Right ventricle myocardium superior (tissue), 1 donor: ENCODE results near the gene ZNF101. TPM values are rescaled to one million over a fixed set of nuclear protein-coding genes. Genes with fewer than 3 reads are reported as not detected.
"Not testable (repeated sequence)": the region's sequence is repeated elsewhere in the genome, so short reads cannot be mapped to it uniquely, and the experiment has no call there.

ENCODE experiments used
- ATAC-seq: fragments of 200-7000 bp; cut with Tn5 transposase; one replicate; pipeline ENCODE4 v1.9.1; 2020; ENCODE audit warnings: mild to moderate bottlenecking; ENCODE audit not compliant: poor library complexity
- DNase-seq: peaks from one replicate; pipeline ENCODE4 v3.0.0-alpha.2; 2020
- intact Hi-C: fragments of 100-400 bp; cut with DNase I; formaldehyde crosslinking; loops from one replicate; pipeline ENCODE4 v1.11.2; 2022
- total RNA-seq: library from RNA; stranded (reverse); fragmentation: NEBNext Ultra II Directional; extraction: Animal tissue kit (Norgen Biotek cat#: 25700); gene quantifications from one replicate; pipeline ENCODE4 v1.2.1, GENCODE V29; 2021
- donor health status: DM: no; HTN: yes; CAD: no; lungs with severe emphysema.

ZNF101 gene
- total RNA-seq, 1 donor from 2014 or later: 2.9 TPM

- intact Hi-C loops: no loop called here
- ATAC-seq (no peak), DNase-seq (peak; percentile 30)
Observed at GRCh38 chr19:19656451-19657396, 11.9 kb upstream of the ZNF101 start.

DNA sequence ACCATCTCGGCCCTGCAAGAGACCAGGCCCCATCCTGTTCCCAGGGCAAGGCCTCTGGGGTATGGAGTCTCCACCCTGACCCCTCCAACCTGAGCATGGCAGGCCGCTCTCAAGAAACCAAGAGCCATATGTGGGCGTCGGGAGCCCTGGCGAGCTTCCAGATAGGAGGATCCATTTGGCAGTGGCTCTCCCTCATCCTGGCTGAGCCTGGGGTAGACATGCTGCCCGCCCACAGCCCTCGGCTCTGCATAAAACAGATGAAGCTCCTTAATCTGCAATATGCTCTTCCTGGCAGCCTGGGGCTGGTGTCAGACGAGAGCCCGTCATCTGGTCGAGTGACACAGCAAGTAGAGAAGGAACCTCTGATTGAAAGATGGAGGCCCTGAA lies 11.2 kb upstream of the ZNF101 start:
- DNase-seq: peak; percentile 37
- ATAC-seq: no peak
- intact Hi-C loops: no loop called here

GRCh38 chr19:19659646-19660245 lies 8.9 kb upstream of the ZNF101 start:
- intact Hi-C loops: no loop called here
- ATAC-seq: no peak

DNA sequence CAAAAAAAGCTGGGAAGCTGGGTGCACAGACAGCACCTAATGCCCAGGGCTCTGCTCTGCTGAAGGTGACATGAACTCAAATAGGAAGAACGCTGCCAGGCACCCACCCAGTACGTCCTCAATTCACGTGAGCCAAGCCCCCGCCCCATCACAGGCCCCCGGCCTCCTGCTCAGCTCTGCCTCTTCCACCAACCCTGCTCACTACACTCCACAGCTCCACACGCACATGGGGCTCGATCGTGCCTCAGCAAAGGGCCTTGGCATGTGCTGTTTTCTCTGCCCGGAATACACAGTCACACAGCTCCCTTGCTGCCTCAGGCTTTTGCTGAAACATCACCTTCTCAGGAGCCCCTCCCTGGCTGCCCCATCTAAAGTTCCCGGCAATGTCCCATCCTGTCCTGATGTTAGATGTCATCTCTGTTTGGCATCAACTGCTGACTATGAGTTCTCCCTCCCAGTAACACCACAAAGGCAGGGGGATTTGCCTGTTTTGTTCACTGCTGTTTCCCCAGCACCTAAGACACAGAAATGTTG lies 7.4 kb upstream of the ZNF101 start:
- no peak for ATAC-seq
- intact Hi-C loops: no loop called here
- peak; percentile 37 for DNase-seq

More at GRCh38 chr19:19659646-19660245, 8.9 kb upstream of the ZNF101 start:
- peak; percentile 14 for DNase-seq

DNA sequence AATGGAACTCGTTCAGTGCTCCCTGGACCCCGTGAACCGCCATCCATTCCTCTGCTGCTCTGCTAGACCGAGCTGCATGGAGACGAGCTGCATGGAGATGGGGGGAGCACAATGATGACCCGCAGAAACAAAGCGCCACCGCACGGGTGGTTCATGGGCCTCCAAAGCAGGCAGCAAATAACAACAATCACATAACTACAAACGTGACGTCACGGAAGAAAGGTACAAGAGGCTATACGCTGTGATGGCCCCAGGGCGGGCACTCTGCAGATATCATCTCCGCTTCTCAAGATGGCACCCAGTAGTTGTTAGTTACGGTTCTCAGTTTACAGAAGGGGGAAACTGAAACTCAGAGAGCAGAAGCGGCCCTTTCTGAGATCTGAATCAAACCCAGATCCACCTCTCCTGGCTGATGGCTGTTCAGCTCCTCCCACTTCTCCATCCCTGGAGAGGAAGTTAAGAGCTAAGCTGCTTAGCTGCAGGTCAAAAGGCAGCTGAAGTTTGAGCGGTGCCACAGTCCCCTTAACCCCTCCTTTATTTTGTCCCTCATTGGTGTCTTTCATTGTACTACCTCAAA lies 6.9 kb upstream of the ZNF101 start:
- ATAC-seq (no peak), DNase-seq (peak; percentile 37)
- intact Hi-C loops: no loop called here

DNA sequence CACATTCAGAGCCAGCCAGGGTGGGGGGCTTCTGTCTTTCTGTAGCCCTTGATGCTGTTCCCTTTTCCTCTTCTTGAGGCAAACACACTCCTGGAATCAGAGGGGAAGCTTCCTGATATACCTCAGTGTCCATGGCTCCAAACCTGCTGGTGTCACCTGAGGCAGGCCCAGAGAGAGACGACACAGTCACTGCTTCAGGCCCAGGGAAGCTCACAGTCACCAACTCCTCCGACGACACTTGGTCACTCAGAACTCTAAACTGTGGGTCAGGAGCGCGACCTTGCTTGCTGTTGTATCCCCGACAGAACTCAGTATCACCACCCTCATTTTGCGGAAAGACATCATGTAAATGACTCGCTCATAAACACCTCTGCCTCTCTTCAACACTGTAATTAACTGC lies 6.3 kb upstream of the ZNF101 start:
- ATAC-seq (no peak), DNase-seq (peak; percentile 21)
- intact Hi-C loops: no loop called here

- no peak for DNase-seq
- intact Hi-C loops: no loop called here
- ATAC-seq: no peak
Observed at GRCh38 chr19:19662871-19663255, 5.8 kb upstream of the ZNF101 start.

GRCh38 chr19:19663256-19664120 lies 5.2 kb upstream of the ZNF101 start, which contains the start of gene ATP13A1:
TSS of gene ATP13A1 (minus strand) at chr19:19663676. CDS start at chr19:19663666, 10 bp downstream.
- intact Hi-C loops: no loop called here
- peak; percentile 98 for DNase-seq
- ATAC-seq: peak; percentile 97

GRCh38 chr19:19665420-19665948 lies 3.2 kb upstream of the ZNF101 start:
- ATAC-seq, DNase-seq, intact Hi-C loops: not testable (repeated sequence)

GRCh38 chr19:19670070-19670551 lies 1.5 kb downstream of the ZNF101 start:
- intact Hi-C loops: no loop called here
- ATAC-seq (no peak), DNase-seq (no peak)

DNA sequence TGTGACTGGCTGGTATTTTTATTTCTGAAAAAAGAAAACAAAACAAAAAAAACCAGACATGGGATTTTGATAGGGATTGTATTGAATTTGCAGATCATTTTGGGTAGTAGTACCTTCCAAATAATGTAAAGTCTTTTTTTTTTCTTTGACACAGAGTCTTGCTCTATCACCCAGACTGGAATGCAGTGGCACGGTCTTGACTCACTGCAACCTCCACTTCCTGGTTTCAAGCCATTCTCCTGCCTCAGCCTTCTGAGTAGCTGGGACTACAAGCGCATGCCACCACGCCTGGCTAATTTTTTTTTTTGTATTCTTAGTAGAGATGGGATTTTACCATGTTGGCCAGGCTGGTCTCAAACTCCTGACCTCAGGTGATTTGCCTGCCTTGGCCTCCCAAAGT lies 4.2 kb downstream of the ZNF101 start:
- intact Hi-C loops: no loop called here
- ATAC-seq (no peak), DNase-seq (no peak)

DNA sequence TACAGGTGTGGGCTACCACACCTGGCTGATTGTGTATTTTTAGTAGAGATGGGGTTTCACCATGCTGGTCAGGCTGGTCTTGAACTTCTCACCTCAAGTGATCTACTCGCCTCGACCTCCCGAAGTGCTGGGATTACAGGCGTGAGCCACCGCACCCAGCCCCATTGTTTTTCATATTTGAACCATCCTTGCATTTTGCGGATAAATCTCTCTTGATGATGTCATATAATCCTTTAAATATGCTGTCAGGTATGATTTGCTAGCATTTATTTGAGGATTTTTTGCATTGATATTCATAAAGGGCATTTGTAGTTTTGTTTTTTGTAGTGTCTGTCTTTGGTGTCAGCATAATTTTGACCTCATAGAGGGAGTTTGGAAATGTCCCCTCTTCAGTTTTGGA lies 5.7 kb downstream of the ZNF101 start:
- no peak for DNase-seq
- ATAC-seq: no peak
- intact Hi-C loops: no loop called here

GRCh38 chr19:19677579-19677978 lies 8.9 kb downstream of the ZNF101 start:
- intact Hi-C loops: no loop called here
- no peak for DNase-seq

DNA sequence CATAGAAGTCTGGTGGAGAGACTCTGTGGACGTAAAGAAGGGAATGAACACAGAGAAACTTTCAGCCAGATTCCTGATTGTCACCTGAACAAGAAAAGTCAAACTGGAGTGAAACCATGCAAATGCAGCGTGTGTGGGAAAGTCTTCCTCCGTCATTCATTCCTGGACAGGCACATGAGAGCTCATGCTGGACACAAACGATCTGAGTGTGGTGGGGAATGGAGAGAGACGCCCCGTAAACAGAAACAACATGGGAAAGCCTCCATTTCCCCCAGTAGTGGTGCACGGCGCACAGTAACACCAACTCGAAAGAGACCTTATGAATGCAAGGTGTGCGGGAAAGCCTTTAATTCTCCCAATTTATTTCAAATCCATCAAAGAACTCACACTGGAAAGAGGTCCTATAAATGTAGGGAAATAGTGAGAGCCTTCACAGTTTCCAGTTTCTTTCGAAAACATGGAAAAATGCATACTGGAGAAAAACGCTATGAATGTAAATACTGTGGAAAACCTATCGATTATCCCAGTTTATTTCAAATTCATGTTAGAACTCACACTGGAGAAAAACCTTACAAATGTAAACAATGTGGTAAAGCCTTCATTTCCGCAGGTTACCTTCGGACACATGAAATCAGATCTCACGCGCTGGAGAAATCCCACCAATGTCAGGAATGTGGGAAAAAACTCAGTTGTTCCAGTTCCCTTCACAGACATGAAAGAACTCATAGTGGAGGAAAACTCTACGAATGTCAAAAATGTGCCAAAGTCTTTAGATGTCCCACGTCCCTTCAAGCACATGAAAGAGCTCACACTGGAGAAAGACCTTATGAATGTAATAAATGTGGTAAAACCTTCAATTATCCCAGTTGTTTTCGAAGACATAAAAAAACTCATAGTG lies 10.8 kb downstream of the ZNF101 start:
- intact Hi-C loops: no loop called here
- DNase-seq (no peak), ATAC-seq (no peak)

More at GRCh38 chr19:19677579-19677978, 8.9 kb downstream of the ZNF101 start:
- ATAC-seq: no peak

DNA sequence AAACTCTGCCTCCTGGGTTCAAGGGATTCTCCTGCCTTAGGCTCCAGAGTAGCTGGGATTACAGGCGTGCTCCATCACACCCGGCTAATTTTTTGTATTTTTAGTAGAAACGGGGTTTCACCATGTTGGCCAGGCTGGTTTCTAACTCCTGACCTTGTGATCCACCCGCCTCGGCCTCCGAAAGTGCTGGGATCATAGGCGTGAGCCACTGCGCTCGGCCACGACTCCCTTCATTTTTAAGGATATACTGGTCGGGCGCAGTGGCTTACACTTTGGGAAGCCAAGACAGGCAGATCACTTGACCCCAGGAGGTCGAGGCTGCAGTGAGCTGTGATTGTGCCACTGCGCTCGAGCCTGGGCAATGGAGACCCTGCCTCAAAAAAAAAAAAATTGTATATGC lies 17.5 kb downstream of the ZNF101 start:
- intact Hi-C loops, DNase-seq, ATAC-seq: not testable (repeated sequence)

DNA sequence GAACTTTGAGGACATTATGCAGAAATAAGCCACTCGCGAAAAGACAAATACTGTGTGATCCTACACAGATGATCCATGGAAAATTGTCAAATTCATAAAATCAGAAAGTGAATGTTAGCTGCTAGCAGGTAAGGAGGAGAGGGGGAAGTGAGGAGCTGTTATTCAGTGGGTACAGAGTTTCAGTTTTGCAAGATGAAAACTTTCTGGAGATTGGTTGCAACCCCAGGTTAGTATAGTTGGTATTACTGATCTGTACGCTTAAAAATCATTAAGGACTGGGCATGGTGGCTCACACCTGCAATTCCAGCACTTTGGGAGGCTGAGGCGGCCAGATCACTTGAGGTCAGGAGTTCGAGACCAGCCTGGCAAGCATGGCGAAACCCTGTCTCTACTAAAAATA lies 17.9 kb downstream of the ZNF101 start:
- ATAC-seq (no peak), DNase-seq (no peak)
- intact Hi-C loops: no loop called here

DNA sequence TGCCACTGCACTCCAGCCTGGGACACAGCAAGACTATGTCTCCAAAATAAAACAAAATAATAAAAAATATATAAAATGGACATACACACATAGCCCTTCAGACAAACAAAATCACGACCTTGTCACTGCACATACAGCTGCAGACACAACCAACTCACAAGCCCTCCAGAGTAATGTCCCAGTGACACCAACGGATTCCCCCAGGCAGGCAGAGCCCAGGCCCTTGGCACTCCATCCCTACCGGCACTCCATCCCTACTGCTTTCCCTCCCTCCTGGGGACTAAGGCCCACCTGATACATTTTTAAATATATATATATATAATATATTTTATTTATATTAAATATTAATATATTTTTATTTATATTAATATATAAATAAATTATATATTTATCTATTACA lies 18.5 kb downstream of the ZNF101 start:
- no peak for DNase-seq
- no peak for ATAC-seq
- intact Hi-C loops: no loop called here
